IMR-90 (cell line): Measurements from ENCODE around the gene CLASP1. TPM values are rescaled to one million over a fixed set of nuclear protein-coding genes. Genes with fewer than 3 reads are reported as not detected.

ENCODE experiments used
- ATAC-seq: fragments of 200-7000 bp; cut with Tn5 transposase; 2 replicates; pipeline ENCODE4 v1.9.1; 2020; ENCODE audit warnings: low read depth, mild to moderate bottlenecking, moderate library complexity
- BruUV-seq: library from RNA; stranded (reverse); fragments of 400-500 nt; replicated peaks from 2 replicates; lab custom pipeline; 2021; lab: Mats Ljungman, UMichigan
- CTCF ChIA-PET: fragments of 300-600 bp; formaldehyde crosslinking; extraction: SDS; loops from one replicate; lab custom pipeline; 2021; ENCODE audit warnings: antibody characterized with exemption; lab: Yijun Ruan, JAX
- POLR2A ChIA-PET: fragments of 300-600 bp; sonication (Branson Sonifier 250); formaldehyde crosslinking; loops from one replicate; lab custom pipeline; 2022; ENCODE audit warnings: antibody characterized with exemption; ENCODE audit not compliant: unreplicated experiment; lab: Charles Lee
- DNase-seq: peaks from one replicate; pipeline ENCODE4 v3.0.0; 2013
- H2AFZ ChIP-seq: replicated peaks from 2 replicates; pipeline ENCODE3; 2013; ENCODE audit warnings: low read length, mild to moderate bottlenecking; ENCODE audit not compliant: poor library complexity
- H2AK5ac ChIP-seq: 2 replicates; pipeline ENCODE4 v1.6.1; 2013; ENCODE audit warnings: low read depth, low read length, inconsistent platforms
- H2AK9ac ChIP-seq: replicated peaks from 2 replicates; pipeline ENCODE3; 2013; ENCODE audit warnings: mild to moderate bottlenecking, low read depth, low read length, moderate library complexity; ENCODE audit not compliant: poor library complexity
- H2BK120ac ChIP-seq: 2 replicates; pipeline ENCODE4 v1.6.1; 2013; ENCODE audit warnings: low read depth, low read length, inconsistent platforms
- H2BK15ac ChIP-seq: 3 replicates; pipeline ENCODE4 v1.6.1; 2013; ENCODE audit warnings: low read depth, low read length, inconsistent platforms
- H2BK20ac ChIP-seq: 2 replicates; pipeline ENCODE4 v1.6.1; 2013; ENCODE audit warnings: low read depth, mild to moderate bottlenecking, inconsistent platforms, low read length, moderate library complexity
- H2BK5ac ChIP-seq: 2 replicates; pipeline ENCODE4 v1.6.1; 2013; ENCODE audit warnings: mild to moderate bottlenecking, low read depth, low read length, inconsistent platforms; ENCODE audit not compliant: poor library complexity, severe bottlenecking
- H3K14ac ChIP-seq: replicated peaks from 2 replicates; pipeline ENCODE4 v1.6.1; 2013; ENCODE audit warnings: low read depth, low read length, inconsistent platforms
- H3K18ac ChIP-seq: 2 replicates; pipeline ENCODE4 v1.6.1; 2013; ENCODE audit warnings: low read depth, low read length, control low read depth
- H3K23ac ChIP-seq: 2 replicates; pipeline ENCODE4 v1.6.1; 2013; ENCODE audit warnings: low read depth, low read length, inconsistent platforms
- H3K27ac ChIP-seq: 2 replicates; pipeline ENCODE4 v1.5.1; 2013; ENCODE audit warnings: mild to moderate bottlenecking, control low read depth, low read length; ENCODE audit not compliant: insufficient read depth
- H3K27me3 ChIP-seq: 2 replicates; pipeline ENCODE4 v1.6.1; 2013; ENCODE audit warnings: low read length; ENCODE audit not compliant: control insufficient read depth, insufficient read depth
- H3K36me3 ChIP-seq: 2 replicates; pipeline ENCODE4 v1.6.1; 2013; ENCODE audit warnings: low read length, mixed read lengths; ENCODE audit not compliant: control insufficient read depth, insufficient read depth
- H3K4ac ChIP-seq: 2 replicates; pipeline ENCODE4 v1.6.1; 2013; ENCODE audit warnings: low read depth, low read length, inconsistent platforms
- H3K4me1 ChIP-seq: 2 replicates; pipeline ENCODE4 v1.6.1; 2013; ENCODE audit warnings: low read length, mixed read lengths; ENCODE audit not compliant: control insufficient read depth, insufficient read depth
- H3K4me2 ChIP-seq: 2 replicates; pipeline ENCODE4 v1.6.1; 2013; ENCODE audit warnings: low read depth, mild to moderate bottlenecking, control low read depth, low read length, moderate library complexity
- H3K4me3 ChIP-seq: 2 replicates; pipeline ENCODE4 v1.5.1; 2013; ENCODE audit warnings: low read depth, mild to moderate bottlenecking, control low read depth, low read length, moderate library complexity; ENCODE audit not compliant: insufficient read depth
- H3K56ac ChIP-seq: 2 replicates; pipeline ENCODE4 v1.6.1; 2013; ENCODE audit warnings: low read length, inconsistent platforms; ENCODE audit not compliant: insufficient read depth; ENCODE audit errors: extremely low read depth
- H3K79me1 ChIP-seq, 2 experiments: 2 replicates each; pipeline ENCODE4 v1.6.1; 2013; ENCODE audit warnings: low read length in 2 of 2, inconsistent platforms in 1 of 2, low read depth in 1 of 2
- H3K9ac ChIP-seq: 2 replicates; pipeline ENCODE4 v1.6.1; 2013; ENCODE audit warnings: low read depth, low read length, control low read depth
- H3K9me1 ChIP-seq: 2 replicates; pipeline ENCODE4 v1.6.1; 2013; ENCODE audit warnings: low read length, inconsistent platforms; ENCODE audit not compliant: insufficient read depth
- H3K9me3 ChIP-seq: 2 replicates; pipeline ENCODE4 v1.6.1; 2013; ENCODE audit warnings: low read length; ENCODE audit not compliant: control insufficient read depth, insufficient read depth
- H4K20me1 ChIP-seq: 2 replicates; pipeline ENCODE4 v1.6.1; 2013; ENCODE audit warnings: low read length, inconsistent platforms; ENCODE audit not compliant: insufficient read depth
- H4K5ac ChIP-seq: 2 replicates; pipeline ENCODE4 v1.6.1; 2013; ENCODE audit warnings: mild to moderate bottlenecking, low read depth, low read length, control low read depth
- H4K8ac ChIP-seq, 2 experiments: 2 replicates each; pipeline ENCODE4 v1.6.1; 2013; ENCODE audit warnings: low read depth in 2 of 2, low read length in 2 of 2, control low read depth in 1 of 2, inconsistent platforms in 1 of 2
- H4K91ac ChIP-seq: 2 replicates; pipeline ENCODE4 v1.6.1; 2013; ENCODE audit warnings: low read depth, low read length, inconsistent platforms; ENCODE audit not compliant: insufficient read depth
- BHLHE40 ChIP-seq: fragments of 150-350 bp; IDR thresholded peaks from 2 replicates; pipeline ENCODE4 v1.6.1; 2016; ENCODE audit warnings: mild to moderate bottlenecking, low read depth, low read length
- CTCF ChIP-seq: conservative IDR thresholded peaks from 2 replicates; pipeline ENCODE4 v1.5.1; 2012; ENCODE audit warnings: mild to moderate bottlenecking, low read depth, low read length, improper control_type of control experiment
- FOS ChIP-seq: fragments of 150-350 bp; IDR thresholded peaks from 2 replicates; pipeline ENCODE4 v1.6.1; 2016; ENCODE audit warnings: low read depth, low read length
- MAFK ChIP-seq: IDR thresholded peaks from 2 replicates; pipeline ENCODE4 v1.6.1; 2012; ENCODE audit warnings: low read depth, low read length, improper control_type of control experiment
- MAZ ChIP-seq: IDR thresholded peaks from 2 replicates; pipeline ENCODE4 v1.6.1; 2012; ENCODE audit warnings: low read depth, mild to moderate bottlenecking, low read length, improper control_type of control experiment, moderate library complexity, borderline replicate concordance
- RAD21 ChIP-seq: IDR thresholded peaks from 2 replicates; pipeline ENCODE4 v1.6.1; 2012; ENCODE audit warnings: low read length, improper control_type of control experiment
- RCOR1 ChIP-seq: IDR thresholded peaks from 2 replicates; pipeline ENCODE4 v1.6.1; 2012; ENCODE audit warnings: mild to moderate bottlenecking, low read length, improper control_type of control experiment; ENCODE audit not compliant: insufficient replicate concordance
- RFX5 ChIP-seq: IDR thresholded peaks from 2 replicates; pipeline ENCODE4 v1.8.0; 2012; ENCODE audit warnings: low read depth, mild to moderate bottlenecking, low read length, moderate library complexity
- SMC3 ChIP-seq: fragments of 150-350 bp; IDR thresholded peaks from 2 replicates; pipeline ENCODE4 v1.6.1; 2016; ENCODE audit warnings: low read depth, mild to moderate bottlenecking, antibody characterized with exemption, low read length, moderate library complexity
- WGBS, 2 experiments: methylation state at CpG; one replicate each; pipeline versions ENCODE4 v1.1.5 to v1.1.7; 2013; ENCODE audit warnings: missing lambda C conversion rate in 2 of 2; ENCODE audit not compliant: insufficient read length in 1 of 2; ENCODE audit errors: extremely low coverage in 2 of 2; 5-methylcytosine and 5-hydroxymethylcytosine counted together
- dilution Hi-C: fragments of 300-500 bp; cut with HindIII; formaldehyde crosslinking; loops from one replicate; pipeline ENCODE4 v1.14.3; 2018; ENCODE audit warnings: low sequenced_read_pairs; ENCODE audit not compliant: unreplicated experiment
- in situ Hi-C: fragments of 300-500 bp; cut with MboI; formaldehyde crosslinking; loops from 3 replicates; pipeline ENCODE4 v1.14.3; 2019; ENCODE audit warnings: low sequenced_read_pairs, inconsistent platforms, mixed read lengths
- intact Hi-C: fragments of 100-400 bp; cut with micrococcal nuclease; formaldehyde crosslinking; loops from 2 replicates; pipeline ENCODE4 v1.10.0; 2022
- polyA plus RNA-seq, 3 experiments: library from polyadenylated mRNA; depleted of rRNA; stranded (reverse); fragments of >200 nt; gene quantifications; 2 replicates each; pipeline ENCODE4 v1.2.3, GENCODE V29; 2012; ENCODE audit warnings: low replicate concordance in 1 of 3
- total RNA-seq: library from RNA; depleted of rRNA; stranded (reverse); fragments of >200 nt; gene quantifications from 2 replicates; pipeline ENCODE4 v1.2.3, GENCODE V29; 2012

CLASP1 gene
- total and polyA plus RNA-seq, 2 of the 4 experiments (the other 2 are of a cell fraction): 12.3 to 33.7 TPM

DNA sequence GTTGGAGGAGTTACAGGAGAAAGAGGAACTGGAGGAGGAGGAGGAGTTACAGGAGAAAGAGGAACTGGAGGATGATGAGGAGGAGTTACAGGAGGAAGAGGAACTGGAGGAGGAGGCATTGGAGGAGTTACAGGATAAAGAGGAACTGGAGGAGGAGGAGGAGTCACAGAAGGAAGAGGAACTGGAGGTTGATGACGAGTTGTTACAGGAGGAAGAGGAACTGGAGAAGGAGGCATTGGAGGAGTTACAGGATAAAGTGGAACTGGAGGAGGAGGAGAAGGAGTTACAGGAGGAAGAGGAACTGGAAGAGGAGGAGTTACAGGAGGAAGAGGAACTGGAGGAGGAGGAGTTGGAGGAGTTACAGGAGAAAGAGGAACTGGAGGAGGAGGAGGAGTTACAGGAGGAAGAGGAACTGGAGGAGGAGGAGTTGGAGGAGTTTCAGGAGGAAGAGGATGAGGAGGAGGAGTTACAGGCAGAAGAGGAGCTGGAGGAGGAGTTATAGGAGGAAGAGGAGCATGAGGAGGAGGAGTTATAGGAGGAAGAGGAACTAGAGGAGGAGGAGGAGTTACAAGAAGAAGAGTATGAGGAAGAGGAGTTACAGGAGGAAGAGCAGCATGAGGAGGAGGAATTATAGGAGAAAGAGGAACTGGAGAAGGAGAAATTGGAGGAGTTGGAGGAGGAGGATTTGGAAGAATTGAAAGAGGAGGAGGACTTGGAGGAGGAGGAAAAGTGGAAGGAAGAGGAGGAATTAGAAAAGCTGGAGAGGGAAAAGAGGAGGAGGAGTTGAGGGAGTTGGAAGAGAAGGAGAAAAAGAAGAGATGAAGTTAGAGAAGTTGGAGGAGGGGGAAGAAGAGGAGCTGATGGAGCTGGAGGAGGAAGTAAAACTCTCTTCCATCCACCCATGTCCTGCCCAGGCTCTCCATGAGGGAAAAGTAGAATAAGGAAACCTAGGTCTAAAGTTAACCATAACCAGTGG, 37.2 kb downstream of the CLASP1 start:
- Histone ChIP-seq H4K8ac (no peak overlapping the region), H2BK20ac (no peak overlapping the region), H3K14ac (no peak overlapping the region), H3K18ac (no peak overlapping the region), H3K23ac (no peak overlapping the region), H3K4me1 (peaks cover 2% of the 10 kb centered on the region; the same call in 1 of the 2 replicates), H4K5ac (no peak overlapping the region), H2BK120ac (no peak overlapping the region), H2AK5ac (no peak overlapping the region), H3K4ac (no peak overlapping the region), H3K4me3 (no peak overlapping the region), H2BK15ac (no peak overlapping the region), H3K56ac (no peak overlapping the region), H4K91ac (no peak overlapping the region), H3K36me3 (peaks cover 5% of the 10 kb centered on the region), H3K9me1 (peaks cover 5% of the 10 kb centered on the region), H2AFZ (no peak overlapping the region), H3K27ac (no peak overlapping the region), H2AK9ac (no peak overlapping the region), H3K4me2 (no peak overlapping the region), H3K9ac (no peak overlapping the region), H3K9me3 (peaks cover 1% of the 10 kb centered on the region; the same call in 1 of the 2 replicates), H3K27me3 (no peaks in the 10 kb centered on the region), H2BK5ac (no peak overlapping the region), H4K20me1 (peaks cover 19% of the 10 kb centered on the region), H3K79me1 (peaks cover 19 to 56% of the 10 kb centered on the region in 2 experiments)
- dilution Hi-C loops: no loop called here
- CTCF ChIA-PET: interaction anchor here (0.9 kb wide), 1 partner anchor 14 kb away, joined by 3 read pairs; no protein-coding TSS in a partner anchor
- ATAC-seq (no peak), DNase-seq (no peak)
- POLR2A ChIA-PET: no interaction called here
- 100% methylated on average over 1 of the region's 1 CpG; no CpG with 5 or more reads in 1 of the 2 experiments for WGBS, 2 experiments
- no TSS peak for BruUV-seq
- TF ChIP-seq RCOR1 (no peak), MAFK (no peak), BHLHE40 (no peak), MAZ (no peak), RAD21 (no peak), SMC3 (no peak), RFX5 (no peak), FOS (no peak), CTCF (no peak)
- in situ Hi-C loops: no loop called here
- intact Hi-C loops: no loop called here
